COR-L47 (cell line): ENCODE results near the gene RNF17.
A peak's percentile ranks its signal among the peaks of the same experiment; 100 is the strongest.

ENCODE experiments used
- DNase-seq: peaks from one replicate; lab custom pipeline; 2025; lab: John Stamatoyannopoulos, UW

RNF17 gene

GRCh38 chr13:24896061-24896460, 132.1 kb downstream of the RNF17 start:
- DNase-seq, result no peak

GRCh38 chr13:24897293-24897692, 133.3 kb downstream of the RNF17 start:
- DNase-seq, result no peak

- DNase-seq, result no peak
These were observed 135.6 kb downstream of the RNF17 start for GRCh38 chr13:24899601-24900000.

- DNase-seq, result no peak
These were observed 136.5 kb downstream of the RNF17 start for GRCh38 chr13:24900507-24900906.

- DNase-seq, result no peak
These were observed 141.3 kb downstream of the RNF17 start for GRCh38 chr13:24905242-24905641.

- DNase-seq, result no peak
These were observed 142.3 kb downstream of the RNF17 start for GRCh38 chr13:24906268-24906667.

GRCh38 chr13:24910502-24911132, 146.6 kb downstream of the RNF17 start:
- no peak for DNase-seq

- no peak for DNase-seq
These were observed 147.4 kb downstream of the RNF17 start for GRCh38 chr13:24911133-24911908.

- DNase-seq, result no peak
These were observed 152.5 kb downstream of the RNF17 start for GRCh38 chr13:24916464-24916863.

GRCh38 chr13:24921003-24921402, 157.0 kb downstream of the RNF17 start:
- DNase-seq, result no peak

- no peak for DNase-seq
These were observed 157.9 kb downstream of the RNF17 start for GRCh38 chr13:24921881-24922280.

GRCh38 chr13:24922387-24922744, 158.4 kb downstream of the RNF17 start:
- DNase-seq, result no peak

- peak; percentile 96 for DNase-seq
These were observed 159.0 kb downstream of the RNF17 start for GRCh38 chr13:24922745-24923591.

- no peak for DNase-seq
These were observed 161.6 kb downstream of the RNF17 start for GRCh38 chr13:24925318-24926231.

GRCh38 chr13:24927810-24928404, 163.9 kb downstream of the RNF17 start:
- no peak for DNase-seq

- DNase-seq, result no peak
These were observed 165.2 kb downstream of the RNF17 start for GRCh38 chr13:24929196-24929595.
